NCI-H128 (cell line): ENCODE measurements around the gene ANOS1.

Experiments
- DNase-seq: peaks from one replicate; lab custom pipeline; 2025; ENCODE audit not compliant: unreplicated experiment; lab: John Stamatoyannopoulos, UW

The ANOS1 gene

GRCh38 chrX:8720136-8720535 lies 11.8 kb downstream of the ANOS1 start:
- DNase-seq, result no peak

- DNase-seq, result no peak
These were observed 14.6 kb downstream of the ANOS1 start for GRCh38 chrX:8717354-8717753.

- no peak for DNase-seq
These were observed 17.8 kb downstream of the ANOS1 start for GRCh38 chrX:8714164-8714563.

GRCh38 chrX:8711401-8711800 lies 20.5 kb downstream of the ANOS1 start:
- DNase-seq, result no peak

GRCh38 chrX:8704184-8704583 lies 27.8 kb downstream of the ANOS1 start:
- no peak for DNase-seq

- no peak for DNase-seq
These were observed 39.1 kb downstream of the ANOS1 start for GRCh38 chrX:8692871-8693270.

- DNase-seq, result no peak
These were observed 42.5 kb downstream of the ANOS1 start for GRCh38 chrX:8689473-8689872.

GRCh38 chrX:8688776-8689175 lies 43.2 kb downstream of the ANOS1 start:
- DNase-seq, result no peak

GRCh38 chrX:8684201-8684965 lies 47.6 kb downstream of the ANOS1 start:
- no peak for DNase-seq

- DNase-seq, result no peak
These were observed 48.2 kb downstream of the ANOS1 start for GRCh38 chrX:8683687-8684086.

GRCh38 chrX:8679550-8679949 lies 52.4 kb downstream of the ANOS1 start:
- no peak for DNase-seq

- no peak for DNase-seq
These were observed 56.8 kb downstream of the ANOS1 start for GRCh38 chrX:8675006-8675630.

- DNase-seq, result no peak
These were observed 58.7 kb downstream of the ANOS1 start for GRCh38 chrX:8673201-8673600.

- no peak for DNase-seq
These were observed 59.8 kb downstream of the ANOS1 start for GRCh38 chrX:8672176-8672575.

- no peak for DNase-seq
These were observed 63.1 kb downstream of the ANOS1 start for GRCh38 chrX:8668813-8669212.

GRCh38 chrX:8663325-8663724 lies 68.6 kb downstream of the ANOS1 start:
- no peak for DNase-seq

- DNase-seq, result no peak
These were observed 74.1 kb downstream of the ANOS1 start for GRCh38 chrX:8657883-8658282.

GRCh38 chrX:8653956-8654355 lies 78.0 kb downstream of the ANOS1 start:
- DNase-seq, result no peak

GRCh38 chrX:8649969-8650368 lies 82.0 kb downstream of the ANOS1 start:
- no peak for DNase-seq

- no peak for DNase-seq
These were observed 84.8 kb downstream of the ANOS1 start for GRCh38 chrX:8647176-8647575.

- DNase-seq, result no peak
These were observed 91.9 kb downstream of the ANOS1 start for GRCh38 chrX:8639949-8640475.

- no peak for DNase-seq
These were observed 95.4 kb downstream of the ANOS1 start for GRCh38 chrX:8636497-8636896.

GRCh38 chrX:8635812-8636211 lies 96.1 kb downstream of the ANOS1 start:
- DNase-seq, result no peak
